SJSA1 (cell line): ENCODE data around the gene CD81. TPM values are rescaled to one million over a fixed set of nuclear protein-coding genes. Genes with fewer than 3 reads are reported as not detected.

Source experiments
- DNase-seq, 2 experiments: peaks; one replicate each; pipeline ENCODE4 v3.0.0-alpha.2; 2015 to 2020; ENCODE audit warnings: low spot score in 2 of 2, low read depth in 1 of 2
- H3K27ac ChIP-seq: fragments of 250-450 bp; sonication (Bioruptor Pico); 2 replicates; pipeline ENCODE4 v1.5.1; 2020; ENCODE audit warnings: mild to moderate bottlenecking, moderate library complexity
- H3K27me3 ChIP-seq: fragments of 250-450 bp; sonication (Bioruptor Pico); replicated peaks from 2 replicates; pipeline ENCODE4 v1.5.1; 2020; ENCODE audit warnings: mild to moderate bottlenecking, moderate library complexity
- H3K36me3 ChIP-seq: fragments of 250-450 bp; sonication (Bioruptor Pico); 2 replicates; pipeline ENCODE4 v1.5.1; 2020; ENCODE audit warnings: mild to moderate bottlenecking
- H3K4me1 ChIP-seq: fragments of 250-450 bp; sonication (Bioruptor Pico); replicated peaks from 2 replicates; pipeline ENCODE4 v1.6.1; 2021; ENCODE audit warnings: mild to moderate bottlenecking
- H3K4me3 ChIP-seq: fragments of 250-450 bp; sonication (Bioruptor Pico); 2 replicates; pipeline ENCODE4 v1.5.1; 2020; ENCODE audit warnings: mild to moderate bottlenecking
- H3K9me3 ChIP-seq: fragments of 250-450 bp; sonication (Bioruptor Pico); replicated peaks from 2 replicates; pipeline ENCODE4 v1.5.1; 2020; ENCODE audit warnings: mild to moderate bottlenecking
- total RNA-seq: library from RNA; depleted of rRNA; stranded (reverse); fragments of >200 nt; shearing (Covaris generic); gene quantifications from 2 replicates; pipeline ENCODE4 v1.2.3, GENCODE V29; 2014

CD81 gene
- total RNA-seq, 1 experiment from 2014 or later, result 219 TPM

DNA sequence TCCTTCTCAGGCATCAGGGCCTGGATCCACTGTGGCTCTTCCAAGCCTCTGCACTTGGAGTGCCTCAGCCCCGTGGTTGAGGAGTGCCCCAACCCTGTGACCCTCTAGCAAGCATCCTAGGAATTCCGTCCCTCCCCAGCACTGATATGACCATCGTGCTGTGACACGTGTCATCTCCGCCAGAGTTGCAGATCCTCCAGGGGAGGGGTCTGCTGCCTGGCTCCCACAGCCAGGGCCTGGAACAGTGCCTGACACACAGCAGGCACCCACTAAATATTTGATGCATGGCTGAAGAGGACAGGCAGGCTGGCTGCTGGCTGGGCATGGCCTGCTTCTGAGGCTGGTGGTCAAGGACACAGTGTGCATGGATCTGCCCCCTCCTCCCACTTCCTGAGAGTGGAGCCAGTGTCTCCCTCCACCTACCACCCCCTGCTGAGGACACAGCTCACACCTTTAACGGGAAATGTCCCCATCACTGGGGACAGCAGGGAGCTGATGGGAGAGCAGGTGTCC is 1.7 kb upstream of the CD81 start:
- peaks cover 2% of the 10 kb centered on the region; the same call in 1 of the 2 replicates for H3K9me3 ChIP-seq
- peaks cover 24% of the 10 kb centered on the region for H3K36me3 ChIP-seq
- no peaks in the 10 kb centered on the region for H3K27me3 ChIP-seq
- no peak overlapping the region for H3K4me3 ChIP-seq
- H3K27ac ChIP-seq, result no peak overlapping the region
- DNase-seq, result no peak
- peaks cover 20% of the 10 kb centered on the region for H3K4me1 ChIP-seq

DNA sequence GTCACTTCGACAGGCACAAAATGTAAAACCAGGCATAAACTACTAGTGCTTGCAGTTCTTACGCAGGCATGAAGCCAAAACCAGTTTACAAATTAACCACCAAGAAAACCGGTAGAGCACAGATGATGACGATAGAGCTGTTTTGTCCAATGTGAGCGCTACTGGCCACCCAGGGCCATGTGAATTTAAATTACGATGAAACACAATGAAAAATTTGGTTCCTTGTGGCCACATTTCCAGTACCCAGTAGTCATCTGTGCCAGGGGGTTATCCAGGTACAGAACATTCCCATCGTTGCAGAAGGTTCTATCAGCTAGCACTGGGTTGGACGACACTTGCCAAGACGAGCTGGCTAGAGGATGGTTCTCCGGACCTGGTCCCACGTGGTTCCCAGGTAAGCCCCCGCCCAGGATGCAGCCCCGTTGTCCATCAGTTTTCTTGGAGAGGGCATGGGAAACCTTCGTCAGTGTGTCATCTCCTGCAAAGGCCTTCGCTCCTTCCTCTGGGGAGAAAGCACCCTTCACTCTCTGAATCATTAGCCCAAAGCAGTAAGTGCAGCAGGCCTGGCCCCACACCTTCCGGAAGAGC is 1.1 kb upstream of the CD81 start:
- H3K27me3 ChIP-seq, result no peaks in the 10 kb centered on the region

DNA sequence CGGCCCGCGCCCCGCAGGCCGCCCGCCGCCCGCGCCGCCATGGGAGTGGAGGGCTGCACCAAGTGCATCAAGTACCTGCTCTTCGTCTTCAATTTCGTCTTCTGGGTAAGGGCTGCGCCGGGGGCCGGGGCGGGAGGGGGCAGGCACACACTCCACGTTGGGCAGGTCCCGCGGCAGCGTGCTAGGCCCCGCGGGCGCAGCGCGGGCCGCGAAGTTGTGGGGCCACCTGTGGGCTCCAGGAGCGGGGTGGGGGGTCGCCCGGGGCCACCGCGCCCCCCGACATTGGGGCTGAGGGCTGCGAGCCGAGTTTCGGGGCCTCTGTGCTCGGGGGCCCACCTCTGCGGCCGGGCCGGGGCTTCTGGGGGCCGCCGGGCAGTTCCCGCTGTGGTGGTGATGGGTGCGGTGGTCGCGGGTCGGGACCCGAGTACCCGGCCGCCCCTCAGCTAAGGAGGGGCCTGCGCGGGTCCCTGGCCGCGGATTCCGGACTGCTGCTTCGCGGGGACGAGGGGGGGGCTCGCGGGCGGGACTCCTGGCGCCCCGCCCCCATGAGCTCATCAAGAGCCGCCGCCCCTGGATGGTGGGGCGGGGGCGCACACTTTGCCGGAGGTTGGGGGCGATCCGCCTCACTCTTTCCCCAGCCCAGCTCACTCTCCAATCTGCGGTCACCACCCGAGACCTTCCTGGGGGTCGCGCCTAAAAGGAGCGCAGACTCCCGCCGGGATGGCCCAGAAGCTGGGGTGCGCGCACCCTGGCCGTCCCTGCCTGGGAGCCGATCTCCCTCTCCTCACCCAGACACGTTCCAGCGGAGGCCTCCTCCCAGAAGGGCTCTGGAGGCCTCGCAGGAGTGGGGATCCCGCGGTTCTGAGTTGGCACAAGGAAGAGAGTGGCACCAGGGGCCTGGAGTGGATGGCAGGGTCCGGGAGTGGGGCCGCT is 667 bp downstream of the CD81 start:
- Histone ChIP-seq H3K9me3 (peaks cover 2% of the 10 kb centered on the region; the same call in 1 of the 2 replicates), H3K27ac (peak overlapping the region; percentile 89)
- DNase-seq, result peak in 1 of 2 experiments; percentile 75

More for the DNA sequence above, 1.1 kb upstream of the CD81 start:
- peaks cover 2% of the 10 kb centered on the region; the same call in 1 of the 2 replicates for H3K9me3 ChIP-seq
- DNase-seq, result no peak
- no peak overlapping the region for H3K27ac ChIP-seq
- no peak overlapping the region for H3K4me3 ChIP-seq
- H3K36me3 ChIP-seq, result peaks cover 31% of the 10 kb centered on the region
- peaks cover 26% of the 10 kb centered on the region for H3K4me1 ChIP-seq

DNA sequence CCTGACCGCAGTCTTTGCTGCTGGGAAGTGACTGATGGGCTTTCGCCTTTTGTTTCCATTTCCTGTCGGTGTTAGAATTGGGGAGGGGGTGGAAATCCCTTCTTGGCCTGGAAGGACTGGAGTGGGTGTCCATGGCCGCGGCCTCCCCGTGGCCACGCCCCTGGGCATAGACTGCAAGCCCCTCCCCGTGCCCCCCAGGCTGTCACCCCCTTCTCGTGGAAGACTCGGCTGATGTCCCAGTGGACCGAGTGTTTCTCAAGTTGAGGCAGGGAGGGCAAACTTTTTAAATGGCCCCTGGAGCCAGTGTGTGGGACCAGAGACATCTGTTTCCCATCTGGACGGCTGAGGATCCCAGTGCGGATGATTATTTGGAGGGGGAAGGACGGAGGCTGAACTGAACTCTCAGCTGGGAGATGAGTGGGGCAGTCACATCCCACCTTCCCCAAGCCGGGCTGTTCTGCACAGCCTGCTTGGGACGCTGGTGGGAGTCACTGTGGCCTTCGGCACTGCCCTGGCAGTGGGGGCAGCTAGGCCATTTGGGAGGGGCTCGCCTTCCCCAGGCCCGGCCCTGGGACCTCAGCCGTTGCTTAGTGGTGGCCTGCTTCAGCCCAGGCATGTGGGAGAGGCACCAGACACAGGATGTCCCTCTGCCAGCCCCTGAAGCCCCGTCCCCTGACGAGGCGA is 1.6 kb downstream of the CD81 start:
- H3K27me3 ChIP-seq, result no peaks in the 10 kb centered on the region
- H3K4me3 ChIP-seq, result peak overlapping the region; percentile 99
- DNase-seq, result peak in 1 of 2 experiments; percentile 48
- H3K27ac ChIP-seq, result peak overlapping the region; percentile 89
- H3K9me3 ChIP-seq, result peaks cover 2% of the 10 kb centered on the region; the same call in 1 of the 2 replicates
- H3K36me3 ChIP-seq, result peaks cover 56% of the 10 kb centered on the region
- H3K4me1 ChIP-seq, result peaks cover 32% of the 10 kb centered on the region

More for the DNA sequence above, 667 bp downstream of the CD81 start:
- Histone ChIP-seq H3K4me3 (peak overlapping the region; percentile 99), H3K27me3 (no peaks in the 10 kb centered on the region), H3K36me3 (peaks cover 48% of the 10 kb centered on the region), H3K4me1 (peaks cover 29% of the 10 kb centered on the region)

DNA sequence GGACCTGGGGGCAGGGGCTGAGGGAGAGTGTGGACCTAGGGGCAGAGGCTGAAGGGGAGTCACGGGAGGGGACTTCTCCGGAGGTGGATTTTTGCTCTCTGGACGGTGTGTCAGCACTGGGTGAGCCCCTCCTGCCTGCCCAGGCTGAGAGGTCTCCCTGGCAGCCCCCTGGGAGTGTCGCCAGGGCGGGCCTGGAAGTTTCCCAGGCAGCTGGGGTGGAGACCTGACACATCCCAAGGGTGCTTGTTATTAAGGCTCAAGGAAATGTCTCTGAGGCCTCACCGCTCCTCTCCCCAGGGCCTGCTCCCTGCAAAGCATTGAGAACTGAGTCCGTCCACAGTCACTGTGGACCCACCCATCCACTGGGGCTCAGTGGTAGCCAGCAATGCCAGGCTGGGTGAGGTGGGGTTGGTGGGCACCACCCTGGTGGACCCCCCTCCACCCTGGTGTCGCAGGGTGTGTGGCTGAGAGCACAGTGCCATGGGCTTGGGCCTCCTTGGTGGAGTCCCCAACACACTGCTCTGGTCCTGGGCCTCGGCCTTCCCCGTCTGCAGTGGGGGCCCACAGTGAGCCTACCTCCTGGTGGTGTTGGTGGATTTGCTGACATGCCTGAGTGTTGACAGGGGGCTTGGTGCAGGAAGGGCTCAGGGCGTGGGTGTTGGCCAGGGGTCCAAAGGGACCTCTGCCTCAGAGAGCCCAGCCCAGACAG is 2.5 kb downstream of the CD81 start:
- H3K27me3 ChIP-seq, result no peaks in the 10 kb centered on the region
- no peak overlapping the region for H3K4me3 ChIP-seq
- DNase-seq, result no peak

DNA sequence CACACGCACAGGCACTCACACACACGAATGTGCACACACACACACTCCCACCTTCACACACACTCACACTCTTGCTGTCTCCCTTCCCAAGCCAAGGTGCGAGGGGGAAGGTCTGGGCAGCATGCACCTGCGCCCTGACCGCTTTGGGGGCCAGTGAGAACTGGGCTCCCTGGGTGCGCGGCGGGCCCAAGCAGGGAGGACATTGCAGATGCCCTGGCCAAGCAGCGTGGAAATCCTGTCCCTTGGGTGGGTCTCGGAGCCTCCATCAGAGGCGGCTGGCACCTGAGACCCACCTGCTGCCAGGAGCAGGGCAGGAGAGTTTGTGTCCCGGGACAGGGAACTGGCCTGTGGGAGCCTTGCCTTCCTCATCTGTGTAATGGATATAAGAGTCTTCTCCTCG is 3.3 kb downstream of the CD81 start:
- Histone ChIP-seq H3K27ac (no peak overlapping the region), H3K4me3 (no peak overlapping the region)

More for the DNA sequence above, 2.5 kb downstream of the CD81 start:
- Histone ChIP-seq H3K4me1 (peaks cover 32% of the 10 kb centered on the region), H3K36me3 (peaks cover 60% of the 10 kb centered on the region), H3K9me3 (peaks cover 2% of the 10 kb centered on the region; the same call in 1 of the 2 replicates), H3K27ac (no peak overlapping the region)

DNA sequence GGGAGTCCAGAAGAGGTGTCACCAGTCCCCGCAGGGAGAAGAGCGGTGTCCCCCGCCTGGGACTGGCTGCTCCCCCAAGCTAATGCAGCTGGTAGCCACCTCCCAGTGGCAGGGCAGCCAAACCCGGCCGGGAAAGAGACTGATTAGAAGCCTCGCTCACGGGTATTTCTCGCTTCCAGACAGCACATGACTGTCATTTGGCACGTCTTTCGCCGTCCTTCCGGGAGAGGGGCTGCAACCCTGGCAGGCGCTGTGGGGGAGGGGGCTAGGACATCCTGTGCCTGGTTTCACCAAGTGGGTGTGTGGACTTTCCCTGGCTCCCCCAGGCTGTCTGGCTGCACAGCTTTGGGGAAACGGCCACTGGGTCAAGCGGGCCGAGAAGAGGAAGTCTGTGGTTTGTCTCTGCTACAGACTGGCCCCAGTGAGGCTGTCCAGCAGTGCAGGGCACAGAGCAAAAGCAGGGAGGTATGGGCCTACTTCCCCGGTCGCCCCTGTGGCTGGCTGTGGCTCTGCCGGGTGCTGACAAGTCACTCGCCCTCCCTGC is 3.8 kb downstream of the CD81 start:
- Histone ChIP-seq H3K9me3 (peaks cover 2% of the 10 kb centered on the region; the same call in 1 of the 2 replicates), H3K27me3 (no peaks in the 10 kb centered on the region), H3K27ac (no peak overlapping the region), H3K4me3 (no peak overlapping the region), H3K36me3 (peaks cover 70% of the 10 kb centered on the region), H3K4me1 (peaks cover 33% of the 10 kb centered on the region)
- DNase-seq, result no peak

More for the DNA sequence above, 3.3 kb downstream of the CD81 start:
- Histone ChIP-seq H3K36me3 (peaks cover 67% of the 10 kb centered on the region), H3K4me1 (peaks cover 32% of the 10 kb centered on the region), H3K27me3 (no peaks in the 10 kb centered on the region), H3K9me3 (peaks cover 2% of the 10 kb centered on the region; the same call in 1 of the 2 replicates)
- DNase-seq, result no peak

DNA sequence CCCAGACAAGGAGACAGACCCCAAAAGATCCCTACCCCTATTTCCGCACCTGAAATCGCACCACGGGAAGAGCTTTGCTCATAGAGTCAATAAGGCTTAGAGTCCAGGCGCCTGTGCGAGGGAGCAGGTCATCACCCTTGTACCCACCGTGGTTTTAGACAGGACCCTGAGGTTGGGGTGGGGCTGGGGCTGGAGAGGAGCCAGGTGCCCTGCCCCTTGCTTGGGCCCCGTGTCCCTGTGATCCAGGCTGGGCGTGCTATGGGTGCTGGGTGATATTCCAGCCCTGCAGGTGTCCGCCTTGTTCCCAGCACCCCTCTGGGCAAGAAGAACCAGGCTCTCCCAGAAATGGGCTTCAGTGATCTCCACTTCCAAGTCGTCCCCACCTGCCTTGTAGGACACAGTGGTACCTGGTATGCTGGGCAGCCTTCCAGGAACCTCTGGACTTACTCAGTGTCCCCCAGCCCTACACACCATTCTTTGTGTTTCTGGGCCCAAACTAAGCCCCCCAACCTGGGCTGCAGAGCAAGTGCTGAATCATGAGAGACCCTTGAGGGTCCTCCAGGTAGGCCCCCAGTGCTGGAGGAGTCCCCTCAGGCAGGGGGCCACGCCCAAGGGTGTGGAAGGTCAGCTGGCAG is 4.5 kb downstream of the CD81 start:
- Histone ChIP-seq H3K36me3 (peaks cover 77% of the 10 kb centered on the region), H3K27me3 (no peaks in the 10 kb centered on the region), H3K27ac (no peak overlapping the region), H3K4me1 (peaks cover 40% of the 10 kb centered on the region), H3K9me3 (peaks cover 2% of the 10 kb centered on the region; the same call in 1 of the 2 replicates), H3K4me3 (no peak overlapping the region)
- DNase-seq, result no peak

DNA sequence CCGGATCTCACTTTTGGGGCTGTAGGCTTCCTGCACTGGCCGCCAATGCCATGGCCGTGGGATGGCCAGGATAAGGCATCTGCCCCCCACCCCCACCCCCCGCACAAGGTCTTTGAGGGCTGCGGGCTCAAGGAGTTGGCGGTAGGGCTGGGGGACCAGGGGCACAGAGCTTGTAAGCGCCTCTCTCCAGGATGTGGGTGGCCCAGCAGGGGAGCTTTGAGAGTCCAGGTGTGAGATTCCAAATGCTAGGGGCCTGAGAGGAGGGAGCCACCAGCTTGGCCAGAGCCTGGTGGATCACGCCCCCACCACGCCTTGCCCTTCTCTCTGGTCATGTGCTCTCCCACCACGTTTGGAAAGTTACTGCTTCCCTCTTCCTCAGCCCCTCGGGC is 5.0 kb downstream of the CD81 start:
- Histone ChIP-seq H3K27ac (no peak overlapping the region), H3K9me3 (peaks cover 2% of the 10 kb centered on the region; the same call in 1 of the 2 replicates), H3K36me3 (peaks cover 82% of the 10 kb centered on the region), H3K4me3 (no peak overlapping the region), H3K27me3 (no peaks in the 10 kb centered on the region), H3K4me1 (peaks cover 42% of the 10 kb centered on the region)
- DNase-seq, result no peak

DNA sequence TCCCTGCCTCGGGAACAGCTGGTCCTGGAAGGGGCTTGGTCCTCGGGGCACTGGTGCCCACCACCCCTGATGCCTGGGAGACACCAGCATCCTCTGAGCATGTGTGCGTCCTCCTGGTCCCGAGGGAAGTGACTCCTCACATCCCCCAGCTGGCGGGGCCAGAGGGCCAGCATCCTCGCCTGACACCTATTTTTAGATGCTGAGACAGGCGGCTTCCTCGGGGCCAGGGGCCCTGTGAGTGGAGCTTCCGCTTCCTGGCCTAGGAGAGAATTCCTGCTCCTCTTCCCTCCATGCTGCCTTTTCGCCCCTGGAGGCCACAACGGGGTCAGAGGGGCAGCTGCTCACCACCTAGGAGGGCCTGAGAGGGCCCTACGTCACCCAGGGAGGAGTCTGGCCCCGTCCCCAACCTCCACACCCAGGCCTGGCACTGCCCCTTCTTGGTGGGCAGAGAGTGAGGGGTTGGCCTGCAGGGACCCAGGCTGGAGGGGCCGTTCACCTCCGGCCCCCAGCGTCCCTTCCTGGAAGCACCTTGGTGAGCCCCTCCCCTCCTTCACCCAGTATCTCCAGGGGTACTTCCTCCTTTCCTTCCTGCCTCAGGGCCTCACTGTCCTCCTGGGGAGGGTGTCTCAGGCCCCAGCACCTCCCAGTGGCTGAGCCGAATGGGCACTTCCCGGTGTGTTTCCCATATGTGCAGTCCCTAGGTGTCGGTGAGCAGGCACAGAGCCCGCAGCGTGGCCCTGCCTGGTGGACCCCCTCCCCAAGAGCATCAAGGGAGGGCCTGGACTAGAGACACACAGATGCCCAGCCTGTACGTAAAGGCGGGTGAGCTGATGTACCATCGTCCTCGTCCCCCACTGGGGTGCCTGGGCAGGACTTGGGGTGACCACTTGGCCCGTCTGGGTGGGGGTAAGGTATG is 6.1 kb downstream of the CD81 start:
- H3K36me3 ChIP-seq, result peaks cover 82% of the 10 kb centered on the region
- H3K4me3 ChIP-seq, result no peak overlapping the region
- H3K4me1 ChIP-seq, result peaks cover 51% of the 10 kb centered on the region
- no peak for DNase-seq
- no peak overlapping the region for H3K27ac ChIP-seq
- H3K9me3 ChIP-seq, result no peaks in the 10 kb centered on the region; the same call in 1 of the 2 replicates
- H3K27me3 ChIP-seq, result no peaks in the 10 kb centered on the region

DNA sequence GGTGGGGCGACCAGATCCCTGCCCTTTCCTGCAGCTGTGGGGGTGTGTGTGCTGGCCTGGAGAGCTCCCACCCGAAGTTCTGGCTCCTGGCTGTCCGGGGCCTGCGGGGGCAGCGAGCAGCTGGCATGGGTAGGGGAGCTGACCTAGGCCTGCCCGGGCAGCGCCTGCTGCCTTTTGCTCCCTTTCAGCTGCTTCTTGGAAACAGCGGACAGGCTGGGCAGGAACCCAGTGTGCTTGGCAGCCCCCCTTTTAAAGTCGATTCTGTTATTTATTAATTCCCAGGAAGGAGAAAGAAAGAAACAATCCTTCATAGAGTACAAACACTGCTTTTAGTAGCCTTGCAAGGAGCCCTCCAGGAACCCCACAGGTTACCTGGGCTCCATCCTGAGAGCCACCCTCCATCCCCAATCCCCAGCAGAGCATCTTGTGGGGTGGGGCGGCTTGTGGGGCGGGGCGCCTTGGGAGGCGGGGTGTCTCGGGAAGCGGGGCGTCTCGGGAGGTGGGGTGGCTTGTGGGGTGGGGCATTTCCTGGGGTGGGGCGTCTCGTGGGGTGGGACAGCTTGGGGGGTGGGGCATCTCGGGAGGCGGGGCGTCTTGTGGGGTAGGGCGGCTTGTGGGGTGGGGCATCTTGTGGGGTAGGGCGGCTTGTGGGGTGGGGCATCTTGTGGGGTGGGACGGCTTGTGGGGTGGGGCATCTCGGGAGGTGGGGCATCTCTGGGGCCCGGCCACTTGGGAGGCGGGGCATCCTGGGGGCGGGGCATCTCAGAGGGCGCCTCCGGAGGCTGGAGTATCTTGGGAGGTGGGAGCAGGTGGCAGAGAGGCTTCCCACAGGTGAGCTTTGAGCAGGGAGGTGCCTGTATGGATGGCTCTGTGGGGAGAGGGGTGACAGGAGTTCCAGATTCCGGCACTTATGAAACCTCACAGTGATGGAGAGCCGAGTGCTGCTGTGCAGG is 7.0 kb downstream of the CD81 start:
- Histone ChIP-seq H3K27me3 (no peaks in the 10 kb centered on the region), H3K4me3 (no peak overlapping the region), H3K9me3 (no peaks in the 10 kb centered on the region), H3K4me1 (peaks cover 46% of the 10 kb centered on the region), H3K36me3 (peaks cover 84% of the 10 kb centered on the region), H3K27ac (no peak overlapping the region)
- DNase-seq, result no peak
